ENCODE data around the gene KCNN4. TPM values are rescaled to one million over a fixed set of nuclear protein-coding genes. Genes with fewer than 3 reads are reported as not detected.

The KCNN4 gene
- total RNA-seq, 1 donor from 2014 or later: 6.4 TPM

DNA sequence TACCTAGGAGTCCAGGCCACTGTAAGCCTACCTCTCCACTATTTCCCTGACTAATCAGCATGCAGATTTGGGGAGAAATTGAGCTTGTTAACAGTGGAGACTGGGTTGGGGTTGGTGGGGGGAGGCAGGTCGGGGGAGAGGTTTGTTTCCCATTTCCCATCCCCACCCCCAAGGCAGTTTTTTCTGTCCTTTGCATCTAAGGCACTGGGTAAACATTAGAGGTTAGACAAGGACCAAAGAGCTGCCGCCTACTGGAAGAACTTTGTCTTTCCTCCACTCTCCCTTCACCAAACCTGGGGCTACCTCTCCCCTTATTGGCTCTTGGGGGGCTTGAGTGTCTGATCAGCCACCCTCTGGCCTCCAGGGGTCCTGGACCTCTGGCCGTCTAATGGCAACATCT, 953 bp downstream of the KCNN4 start:
- Mint-ChIP-seq H3K27me3 (ENCODE audit: low read depth) (no peaks in the 10 kb centered on the region), H3K4me3 (peak overlapping the region; percentile 41), H3K4me1 (peaks cover 61% of the 10 kb centered on the region), H3K36me3 (no peaks in the 10 kb centered on the region), H3K9me3 (no peaks in the 10 kb centered on the region), H3K27ac (peak overlapping the region; percentile 67)
- no peak for DNase-seq (ENCODE audit: low spot score in 2 of 2, unreplicated experiment in 2 of 2)
- TF ChIP-seq, protein P1, sequence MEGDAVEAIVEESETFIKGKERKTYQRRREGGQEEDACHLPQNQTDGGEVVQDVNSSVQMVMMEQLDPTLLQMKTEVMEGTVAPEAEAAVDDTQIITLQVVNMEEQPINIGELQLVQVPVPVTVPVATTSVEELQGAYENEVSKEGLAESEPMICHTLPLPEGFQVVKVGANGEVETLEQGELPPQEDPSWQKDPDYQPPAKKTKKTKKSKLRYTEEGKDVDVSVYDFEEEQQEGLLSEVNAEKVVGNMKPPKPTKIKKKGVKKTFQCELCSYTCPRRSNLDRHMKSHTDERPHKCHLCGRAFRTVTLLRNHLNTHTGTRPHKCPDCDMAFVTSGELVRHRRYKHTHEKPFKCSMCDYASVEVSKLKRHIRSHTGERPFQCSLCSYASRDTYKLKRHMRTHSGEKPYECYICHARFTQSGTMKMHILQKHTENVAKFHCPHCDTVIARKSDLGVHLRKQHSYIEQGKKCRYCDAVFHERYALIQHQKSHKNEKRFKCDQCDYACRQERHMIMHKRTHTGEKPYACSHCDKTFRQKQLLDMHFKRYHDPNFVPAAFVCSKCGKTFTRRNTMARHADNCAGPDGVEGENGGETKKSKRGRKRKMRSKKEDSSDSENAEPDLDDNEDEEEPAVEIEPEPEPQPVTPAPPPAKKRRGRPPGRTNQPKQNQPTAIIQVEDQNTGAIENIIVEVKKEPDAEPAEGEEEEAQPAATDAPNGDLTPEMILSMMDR (IDR thresholded peaks at IDR 0.05; ENCODE audit: unreplicated experiment): no peak

DNA sequence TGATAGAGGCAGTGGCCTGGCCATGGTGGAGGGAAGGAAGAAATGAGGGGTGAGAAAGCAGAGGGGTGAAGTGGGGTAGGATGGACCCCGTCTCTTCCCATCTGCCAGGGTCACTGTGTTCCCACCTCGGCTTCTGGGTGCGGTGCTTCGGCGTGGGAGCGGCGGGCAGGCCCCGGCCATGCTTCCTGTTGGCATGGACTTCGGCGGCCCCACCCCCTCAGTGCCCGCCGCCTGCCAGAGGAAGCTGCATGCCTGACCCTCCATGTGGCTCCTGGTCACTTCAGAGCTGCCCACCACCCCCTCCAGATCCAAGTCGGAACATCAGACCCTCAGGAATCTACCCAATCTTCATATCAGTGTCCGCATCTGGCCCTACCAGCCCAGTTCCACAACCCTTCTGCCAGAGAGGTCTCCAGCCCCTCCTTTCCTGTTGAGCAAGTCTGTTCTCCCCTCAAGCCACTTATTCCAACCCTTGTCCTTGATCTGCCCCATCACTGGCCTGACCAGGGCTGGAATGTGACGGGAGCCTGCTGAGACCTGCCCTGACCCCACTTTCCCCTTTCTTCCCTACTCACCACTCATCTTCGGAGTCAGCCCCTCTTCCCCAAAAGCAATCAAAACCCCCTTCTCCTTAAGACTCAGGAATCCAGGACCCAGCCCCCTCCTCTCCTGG, 1.5 kb downstream of the KCNN4 start:
- peak overlapping the region; percentile 41 for H3K4me3 Mint-ChIP-seq
- TF ChIP-seq, protein P1 (IDR thresholded peaks at IDR 0.05; ENCODE audit: unreplicated experiment): no peak
- DNase-seq (ENCODE audit: low spot score in 2 of 2, unreplicated experiment in 2 of 2): no peak
- no peaks in the 10 kb centered on the region for H3K9me3 Mint-ChIP-seq
- H3K27ac Mint-ChIP-seq: peak overlapping the region; percentile 67
- H3K36me3 Mint-ChIP-seq: no peaks in the 10 kb centered on the region
- H3K4me1 Mint-ChIP-seq: peaks cover 61% of the 10 kb centered on the region
- H3K27me3 Mint-ChIP-seq (ENCODE audit: low read depth): no peaks in the 10 kb centered on the region

DNA sequence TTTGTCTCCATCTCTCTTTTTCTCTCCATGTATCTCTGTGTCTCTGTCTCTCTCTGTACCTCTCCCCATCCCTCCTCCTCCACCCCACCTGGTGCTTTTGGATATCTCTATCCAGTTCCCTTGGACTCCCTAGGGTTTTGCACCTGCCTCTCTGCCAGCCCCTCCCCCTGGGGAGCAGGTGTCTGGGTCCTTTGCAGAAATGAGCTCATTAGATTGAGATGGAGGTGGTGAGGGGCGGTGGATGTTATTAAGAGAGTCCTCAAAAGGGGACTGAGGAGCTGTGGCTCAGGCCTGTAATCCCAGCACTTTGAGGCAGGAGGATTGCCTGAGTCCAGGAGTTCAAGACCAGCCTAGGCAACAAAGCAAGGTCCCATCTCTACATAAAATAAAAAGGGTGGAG, 2.1 kb downstream of the KCNN4 start:
- no peak overlapping the region for H3K4me3 Mint-ChIP-seq
- peak overlapping the region; percentile 87 for H3K27ac Mint-ChIP-seq
- peaks cover 64% of the 10 kb centered on the region for H3K4me1 Mint-ChIP-seq
- no peaks in the 10 kb centered on the region for H3K27me3 Mint-ChIP-seq (ENCODE audit: low read depth)
- TF ChIP-seq, protein P1 (IDR thresholded peaks at IDR 0.05; ENCODE audit: unreplicated experiment): no peak
- H3K9me3 Mint-ChIP-seq: no peaks in the 10 kb centered on the region
- DNase-seq (ENCODE audit: low spot score in 2 of 2, unreplicated experiment in 2 of 2): no peak
- H3K36me3 Mint-ChIP-seq: no peaks in the 10 kb centered on the region

DNA sequence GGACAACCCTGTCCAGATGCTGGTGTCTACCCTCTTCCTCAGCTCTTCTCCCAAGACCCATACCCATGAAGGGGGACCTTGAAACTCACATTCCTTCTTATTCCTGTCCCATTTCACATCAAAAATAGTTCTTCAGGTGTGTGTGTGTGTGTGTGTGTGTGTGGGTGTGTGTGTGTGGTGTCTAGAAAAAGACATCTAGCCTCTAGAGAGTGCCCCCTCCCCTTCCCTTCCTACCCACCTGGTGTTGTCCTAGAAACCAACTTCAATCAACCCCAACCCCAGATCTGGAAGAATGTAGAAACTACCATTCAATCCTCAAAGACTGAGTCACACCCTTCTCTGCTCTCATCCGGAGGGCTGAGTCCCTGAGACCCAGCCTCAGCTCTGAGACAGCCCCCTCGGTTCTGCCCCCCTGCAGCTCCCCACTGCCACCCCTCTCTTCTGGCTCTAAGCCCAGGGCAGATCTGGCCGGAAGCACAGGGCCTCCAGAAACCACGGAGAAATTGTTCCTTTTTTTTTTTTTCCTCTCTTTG, 3.5 kb downstream of the KCNN4 start:
- no peaks in the 10 kb centered on the region for H3K27me3 Mint-ChIP-seq (ENCODE audit: low read depth)
- H3K4me1 Mint-ChIP-seq: peaks cover 62% of the 10 kb centered on the region
- TF ChIP-seq, protein P1 (IDR thresholded peaks at IDR 0.05; ENCODE audit: unreplicated experiment): no peak
- H3K36me3 Mint-ChIP-seq: no peaks in the 10 kb centered on the region
- peak overlapping the region; percentile 87 for H3K27ac Mint-ChIP-seq
- DNase-seq (ENCODE audit: low spot score in 2 of 2, unreplicated experiment in 2 of 2): peak in 1 of 2 experiments; percentile 53
- no peak overlapping the region for H3K4me3 Mint-ChIP-seq
- no peaks in the 10 kb centered on the region for H3K9me3 Mint-ChIP-seq

DNA sequence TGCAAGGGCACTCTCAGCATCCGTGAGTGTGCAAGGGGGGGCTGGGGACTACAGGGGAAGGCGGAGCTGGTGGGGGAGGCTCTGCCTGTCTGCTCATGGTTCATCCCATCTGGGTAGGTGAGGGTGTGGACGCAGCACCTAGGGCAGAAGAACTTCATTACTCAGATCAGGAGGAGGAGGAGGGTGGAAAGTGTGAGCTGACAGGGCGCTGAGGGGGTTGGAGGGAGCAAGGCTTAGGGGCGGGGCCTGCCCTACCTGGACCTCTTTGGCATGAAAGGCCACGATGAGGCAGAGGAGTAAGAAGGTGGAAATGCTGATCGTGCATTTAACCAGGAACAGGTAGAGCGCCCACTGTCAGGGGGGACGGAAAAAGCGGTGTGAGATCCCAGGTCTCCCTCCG, 4.5 kb downstream of the KCNN4 start:
- H3K4me3 Mint-ChIP-seq: no peak overlapping the region
- no peak overlapping the region for H3K27ac Mint-ChIP-seq
- H3K36me3 Mint-ChIP-seq: no peaks in the 10 kb centered on the region
- no peak for DNase-seq (ENCODE audit: low spot score in 2 of 2, unreplicated experiment in 2 of 2)
- H3K9me3 Mint-ChIP-seq: no peaks in the 10 kb centered on the region
- H3K27me3 Mint-ChIP-seq (ENCODE audit: low read depth): no peaks in the 10 kb centered on the region
- TF ChIP-seq, protein P1 (IDR thresholded peaks at IDR 0.05; ENCODE audit: unreplicated experiment): no peak
- H3K4me1 Mint-ChIP-seq: peaks cover 60% of the 10 kb centered on the region

All from mesothelial cell of epicardium (in vitro differentiated cells).